HG03378 (cell line): ENCODE data around the gene CD5L.

Source experiments
- ATAC-seq: cut with Tn5 transposase; IDR thresholded peaks from one replicate; pipeline ENCODE4 v1.9.1; 2021; ENCODE audit warnings: mild to moderate bottlenecking, moderate library complexity; ENCODE audit not compliant: unreplicated experiment

The CD5L gene

GRCh38 chr1:157841708-157842107 lies at the start of gene CD5L:
Gene CD5L, minus strand, starts transcription at chr1:157841808. Its CDS starts 107 bp downstream, at chr1:157841701.
- ATAC-seq = no peak

- ATAC-seq = no peak
These were observed 41.0 kb upstream of the CD5L start for GRCh38 chr1:157882580-157882979.

- ATAC-seq = no peak
These were observed 39.0 kb upstream of the CD5L start for GRCh38 chr1:157880621-157881020.

GRCh38 chr1:157878059-157878458 lies 36.5 kb upstream of the CD5L start:
- no peak for ATAC-seq

- no peak for ATAC-seq
These were observed 28.9 kb upstream of the CD5L start for GRCh38 chr1:157870490-157870889.

- ATAC-seq = no peak
These were observed 27.0 kb upstream of the CD5L start for GRCh38 chr1:157868654-157869053.

GRCh38 chr1:157862114-157863070 lies 20.8 kb upstream of the CD5L start:
- ATAC-seq = no peak

- peak; percentile 45 for ATAC-seq
These were observed 14.9 kb upstream of the CD5L start for GRCh38 chr1:157856538-157856937.

GRCh38 chr1:157852476-157852875 lies 10.9 kb upstream of the CD5L start:
- ATAC-seq = no peak

GRCh38 chr1:157849229-157849875 lies 7.7 kb upstream of the CD5L start:
- ATAC-seq = peak; percentile 82

- no peak for ATAC-seq
These were observed 2.7 kb upstream of the CD5L start for GRCh38 chr1:157844089-157844830.

GRCh38 chr1:157842939-157843338 lies 1.3 kb upstream of the CD5L start:
- ATAC-seq = no peak

GRCh38 chr1:157838966-157839365 lies 2.6 kb downstream of the CD5L start:
- ATAC-seq = no peak

- no peak for ATAC-seq
These were observed 7.2 kb downstream of the CD5L start for GRCh38 chr1:157834430-157834829.

- ATAC-seq = no peak
These were observed 8.5 kb downstream of the CD5L start for GRCh38 chr1:157833145-157833544.

- ATAC-seq = no peak
These were observed 9.5 kb downstream of the CD5L start for GRCh38 chr1:157831968-157832626.

- no peak for ATAC-seq
These were observed 10.7 kb downstream of the CD5L start for GRCh38 chr1:157830887-157831286.

- ATAC-seq = no peak
These were observed 11.9 kb downstream of the CD5L start for GRCh38 chr1:157829711-157830110.

- no peak for ATAC-seq
These were observed 12.4 kb downstream of the CD5L start for GRCh38 chr1:157829210-157829609.

- ATAC-seq = no peak
These were observed 21.3 kb downstream of the CD5L start for GRCh38 chr1:157820299-157820698.

GRCh38 chr1:157819896-157820295 lies 21.7 kb downstream of the CD5L start, which contains the start of gene FCRL1:
Gene FCRL1, minus strand, starts transcription at chr1:157820120. Its CDS starts 83 bp downstream, at chr1:157820037.
- ATAC-seq = no peak
